Pulmonary artery endothelial cell (primary cell): ENCODE measurements around the gene AKAP5. TPM values are rescaled to one million over a fixed set of nuclear protein-coding genes. Genes with fewer than 3 reads are reported as not detected.

ENCODE experiments used
- DNase-seq: peaks from one replicate; pipeline ENCODE4 v3.0.0-alpha.2; 2011; ENCODE audit warnings: low read depth, low spot score
- total RNA-seq: library from RNA; depleted of rRNA; stranded (reverse); fragments of >200 nt; gene quantifications from 2 replicates; pipeline ENCODE4 v1.2.3, GENCODE V29; 2014

The AKAP5 gene
- total RNA-seq, 1 donor from 2014 or later = 0.53 TPM

DNA sequence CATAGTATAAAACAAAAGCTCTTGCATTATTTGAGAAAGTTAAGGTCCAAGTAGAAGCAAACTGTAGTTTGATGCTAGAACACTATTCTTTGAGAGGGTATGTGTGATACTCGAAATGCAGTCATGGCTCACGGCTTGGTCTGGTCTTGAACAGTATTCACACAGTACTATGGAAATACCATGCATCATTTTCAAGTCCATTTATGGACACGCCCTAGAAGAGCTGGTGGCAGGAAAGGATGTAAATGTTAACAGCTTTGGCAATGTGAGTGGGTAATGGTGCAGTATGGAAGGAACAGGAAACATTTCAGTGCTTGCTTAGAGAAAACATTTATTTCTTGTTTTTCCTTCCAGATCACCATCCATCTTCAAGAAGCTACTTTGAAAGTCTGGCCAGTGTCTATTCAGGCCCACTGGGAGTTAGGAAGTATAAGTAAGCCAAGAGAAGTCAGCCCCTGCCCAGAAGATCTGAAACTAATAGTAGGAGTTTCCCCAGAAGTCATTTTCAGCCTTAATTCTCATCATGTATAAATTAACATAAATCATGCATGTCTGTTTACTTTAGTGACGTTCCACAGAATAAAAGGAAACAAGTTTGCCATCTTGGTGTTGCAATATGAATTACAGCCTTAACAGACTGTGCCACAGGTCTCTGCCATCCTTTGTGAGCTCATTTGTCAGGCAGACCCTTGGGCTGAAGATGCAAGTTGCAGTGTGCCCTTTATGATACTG lies 5.7 kb upstream of the AKAP5 start:
- no peak for DNase-seq

DNA sequence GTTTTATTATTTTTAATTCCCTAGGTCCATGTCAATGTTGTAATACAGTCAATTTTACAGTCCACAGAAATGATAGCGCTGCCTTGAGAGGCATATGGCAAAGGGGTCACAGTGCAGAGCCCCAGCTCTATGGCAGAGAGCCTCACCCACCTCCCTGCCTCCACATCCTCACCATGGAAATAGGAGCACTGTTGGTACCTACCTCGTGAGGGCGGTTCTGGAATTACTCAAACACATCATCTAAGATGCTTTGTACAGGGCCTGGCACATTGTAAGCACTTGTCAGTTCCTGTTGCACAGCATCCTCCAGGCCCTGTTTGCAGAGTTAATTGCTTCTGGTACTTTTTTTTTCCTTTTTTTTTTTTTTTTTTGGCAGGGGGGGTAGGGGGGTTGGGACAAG lies 4.1 kb upstream of the AKAP5 start:
- DNase-seq = no peak

DNA sequence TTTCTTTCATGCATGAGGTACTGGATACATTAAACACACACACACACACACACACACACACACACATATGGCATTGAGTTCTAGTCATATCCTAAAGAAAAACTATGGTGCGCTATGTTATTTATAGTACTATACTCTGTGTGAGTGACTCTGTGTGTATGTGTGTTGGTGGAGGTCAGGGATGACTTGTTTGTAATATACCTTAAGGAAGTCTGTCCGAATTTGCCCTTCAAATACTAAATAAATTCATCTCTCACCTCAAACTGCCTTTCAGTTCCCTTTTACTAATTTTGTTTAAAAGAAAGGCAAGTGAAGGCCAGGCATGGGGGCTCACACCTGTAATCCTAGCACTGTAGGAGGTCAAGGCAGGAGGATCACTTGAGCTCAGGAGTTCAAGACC lies 2.1 kb upstream of the AKAP5 start:
- no peak for DNase-seq

DNA sequence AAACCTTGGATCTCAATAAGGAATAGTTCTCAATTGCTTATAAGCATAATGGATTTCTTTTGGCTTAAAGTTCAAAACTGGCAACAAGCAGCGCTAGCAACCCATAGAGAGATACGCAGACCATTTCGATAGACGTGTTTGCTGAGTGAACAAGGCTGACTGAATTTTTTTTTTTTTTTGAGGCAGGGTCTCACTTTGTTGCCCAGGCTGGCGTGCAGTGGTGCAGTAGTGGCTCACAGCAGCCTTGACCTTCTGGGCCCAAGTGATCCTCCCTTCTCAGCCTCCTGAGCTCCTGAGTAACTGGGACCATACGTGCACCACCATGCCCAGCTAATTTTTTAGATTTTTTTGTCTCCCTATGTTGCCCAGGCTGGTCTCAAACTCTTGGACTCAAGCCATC lies 1.4 kb upstream of the AKAP5 start:
- no peak for DNase-seq

DNA sequence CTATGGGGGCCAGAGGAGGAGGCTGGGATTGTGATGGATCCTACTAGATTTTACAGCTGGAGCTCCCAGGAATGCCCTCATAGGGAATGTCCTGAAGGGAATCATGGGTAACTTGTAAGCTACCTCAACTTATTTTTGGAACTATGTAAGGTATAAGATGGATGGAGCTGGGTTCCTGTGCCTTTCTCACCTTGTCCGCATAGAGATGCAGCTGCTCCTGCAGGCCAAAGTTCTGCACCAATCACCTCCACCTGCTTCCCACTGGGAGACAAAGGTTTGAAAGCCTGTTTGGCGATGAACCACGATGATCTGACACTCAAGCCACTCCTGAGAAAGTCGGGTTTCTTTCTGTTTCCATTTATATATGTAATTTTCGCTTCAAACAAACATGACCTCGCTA lies 648 bp upstream of the AKAP5 start:
- DNase-seq = no peak

DNA sequence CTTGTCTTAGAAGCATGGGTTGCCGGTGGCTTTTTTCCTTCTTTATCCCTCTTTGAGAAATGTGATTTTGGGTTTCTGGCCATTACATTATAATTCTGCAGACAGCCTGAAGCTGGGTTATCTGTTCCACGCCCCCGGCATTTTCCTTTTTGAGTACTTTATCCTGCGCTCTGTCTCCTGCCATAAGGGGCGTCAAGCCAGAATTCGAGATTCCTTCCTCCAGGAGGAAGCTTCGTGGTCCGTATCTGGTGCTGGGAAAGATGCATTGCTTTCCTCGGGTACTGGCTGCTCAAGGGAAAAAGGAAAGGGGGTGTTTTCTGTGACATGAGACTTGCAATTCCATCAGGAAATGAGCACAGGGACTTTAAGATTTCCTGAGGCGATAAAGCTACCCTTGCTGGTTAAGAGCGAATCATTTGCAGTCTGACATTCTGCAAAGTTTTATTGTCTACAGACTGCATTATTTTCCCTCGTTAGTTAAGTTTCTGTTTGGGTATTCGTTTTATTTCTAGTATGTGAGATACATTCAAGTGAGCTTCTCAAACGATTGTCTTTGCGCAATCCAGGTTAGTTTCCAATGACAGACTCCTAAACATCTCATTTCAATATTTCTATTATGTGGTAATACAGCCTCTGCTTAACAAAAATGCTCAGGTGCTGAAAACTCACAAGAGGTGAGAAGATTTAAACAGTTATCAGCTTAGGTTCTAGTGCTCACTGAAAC lies 694 bp downstream of the AKAP5 start:
- DNase-seq = no peak

DNA sequence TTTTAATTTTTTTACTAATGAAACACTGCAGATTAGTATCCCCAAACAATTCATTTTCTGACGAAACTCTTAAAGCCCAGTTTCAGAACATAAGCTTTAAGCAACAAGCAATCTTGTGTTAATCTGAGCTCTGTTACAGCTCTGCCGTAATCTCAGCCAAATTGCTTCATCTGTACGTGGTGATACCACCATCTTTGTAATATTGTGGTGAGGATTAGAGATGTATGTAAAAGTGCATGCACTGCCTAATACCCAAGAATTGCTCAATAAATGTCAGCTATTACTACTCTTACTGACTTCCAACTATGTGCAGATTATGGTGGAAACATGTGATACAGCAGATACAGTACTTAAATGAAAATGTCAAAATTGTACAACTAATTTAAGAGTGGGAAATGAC lies 1.8 kb downstream of the AKAP5 start:
- DNase-seq = no peak

DNA sequence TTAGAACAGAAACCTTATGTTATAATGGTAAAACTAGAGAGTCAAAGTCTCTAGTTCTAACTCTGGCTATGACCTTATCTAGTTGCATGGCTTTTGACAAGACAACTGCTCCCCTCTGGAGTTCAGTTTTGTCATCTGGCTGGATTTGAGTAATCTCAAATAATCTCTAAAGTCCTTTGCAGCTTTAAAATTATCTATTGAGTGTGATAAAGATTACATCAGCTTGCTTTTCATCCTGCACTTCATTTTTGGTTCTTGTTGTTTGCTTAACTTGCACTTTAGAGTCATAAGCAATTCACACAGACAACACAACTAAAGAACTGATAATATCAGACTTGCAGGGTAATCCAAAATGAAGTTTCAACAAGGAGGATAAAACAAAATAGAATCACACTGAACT lies 2.3 kb downstream of the AKAP5 start:
- no peak for DNase-seq

DNA sequence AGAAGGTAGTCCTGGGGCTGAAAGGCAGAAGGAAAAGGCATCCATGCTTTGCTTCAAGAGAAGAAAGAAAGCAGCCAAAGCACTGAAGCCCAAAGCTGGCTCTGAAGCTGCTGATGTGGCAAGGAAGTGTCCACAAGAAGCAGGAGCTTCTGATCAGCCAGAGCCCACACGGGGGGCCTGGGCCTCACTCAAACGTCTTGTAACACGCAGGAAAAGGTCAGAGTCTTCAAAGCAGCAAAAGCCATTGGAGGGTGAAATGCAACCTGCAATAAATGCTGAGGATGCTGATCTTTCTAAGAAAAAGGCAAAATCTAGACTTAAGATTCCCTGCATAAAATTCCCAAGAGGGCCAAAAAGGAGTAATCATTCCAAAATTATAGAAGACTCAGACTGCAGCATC lies 3.2 kb downstream of the AKAP5 start:
- DNase-seq = no peak

DNA sequence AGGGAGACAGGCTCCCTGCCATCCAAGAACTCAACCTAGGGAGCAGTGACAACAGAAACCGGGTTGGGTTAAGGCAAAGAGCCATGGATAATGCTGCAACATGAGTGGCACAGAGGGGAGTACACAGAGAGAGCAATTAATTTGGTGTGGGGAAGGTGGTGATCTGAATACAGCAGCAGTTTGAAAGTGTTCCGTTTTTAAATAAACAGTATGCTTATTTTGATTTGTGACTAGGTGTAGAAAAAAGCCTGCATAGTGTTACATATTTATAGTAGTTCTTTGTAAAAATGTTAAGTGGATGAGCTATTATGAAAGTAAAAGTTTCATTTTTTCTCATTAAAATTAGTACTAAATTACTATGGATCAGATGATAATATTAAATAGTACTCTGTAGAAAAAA lies 8.7 kb downstream of the AKAP5 start:
- no peak for DNase-seq

DNA sequence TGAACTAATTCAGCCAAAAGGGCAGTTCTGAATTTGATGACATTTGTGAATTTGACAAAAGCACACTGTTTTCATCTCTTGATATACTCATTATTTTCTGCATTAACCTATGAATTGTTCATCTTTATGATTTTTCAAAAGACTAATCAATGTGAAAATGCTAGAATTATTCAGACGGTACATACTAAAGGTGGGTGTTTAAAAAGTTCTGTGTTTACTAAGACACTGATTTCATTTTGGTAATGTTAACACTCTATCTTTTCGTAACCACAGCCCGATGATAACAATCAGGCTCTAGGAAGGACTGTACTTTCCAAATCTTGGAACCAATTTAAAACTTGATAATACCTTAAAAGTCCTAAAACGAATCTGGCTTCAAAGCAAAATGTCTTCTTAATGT lies 9.4 kb downstream of the AKAP5 start:
- DNase-seq = no peak

DNA sequence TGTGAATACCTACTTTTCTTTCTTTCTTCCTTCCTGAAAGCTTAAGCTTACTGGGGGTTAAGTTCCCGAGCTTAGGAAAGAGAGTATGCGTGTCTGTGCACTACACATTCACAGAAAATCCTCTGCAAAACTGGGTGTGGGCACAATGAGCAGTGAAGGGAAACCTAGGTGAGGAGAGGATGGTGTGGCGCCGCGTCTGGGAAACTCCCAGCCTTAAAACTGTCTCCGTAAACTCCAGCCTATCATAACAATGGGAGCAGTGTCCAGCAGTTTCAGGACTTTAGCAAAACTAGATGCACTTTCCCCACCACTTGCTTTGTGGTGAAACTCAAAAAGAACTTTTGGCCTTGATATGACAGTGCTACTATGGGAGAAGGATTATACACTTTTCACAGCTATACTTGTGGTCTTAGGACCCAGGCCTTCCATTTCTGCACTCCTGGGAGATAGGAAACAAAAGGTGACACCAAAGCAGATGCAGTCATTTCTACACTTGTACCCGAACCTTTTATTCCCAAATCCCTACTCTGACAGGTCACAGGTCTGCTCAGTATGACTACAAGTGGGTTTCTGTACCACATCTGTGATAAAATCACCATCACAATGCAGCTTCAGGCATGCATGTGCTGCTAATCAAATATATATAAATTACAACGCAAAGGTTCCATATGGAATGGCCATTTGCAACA lies 10.4 kb downstream of the AKAP5 start:
- no peak for DNase-seq

DNA sequence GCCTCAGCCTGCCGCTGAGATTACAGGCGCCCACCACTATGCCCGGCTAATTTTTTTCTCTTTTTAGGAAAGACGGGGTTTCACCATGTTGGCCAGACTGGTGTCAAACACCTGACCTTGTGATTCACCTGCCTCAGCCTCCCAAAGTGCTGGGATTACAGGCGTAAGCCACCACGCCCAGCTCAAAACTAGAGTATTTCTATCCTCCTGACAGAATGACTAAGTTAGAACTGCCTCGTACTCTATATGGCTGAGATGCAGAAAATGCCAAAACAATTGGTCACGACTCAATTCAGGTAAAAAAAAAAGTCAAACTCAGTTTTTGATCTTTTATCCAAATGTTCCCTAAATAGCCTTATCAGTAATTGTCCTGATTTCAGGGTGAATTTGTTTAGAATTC lies 11.1 kb downstream of the AKAP5 start:
- no peak for DNase-seq

DNA sequence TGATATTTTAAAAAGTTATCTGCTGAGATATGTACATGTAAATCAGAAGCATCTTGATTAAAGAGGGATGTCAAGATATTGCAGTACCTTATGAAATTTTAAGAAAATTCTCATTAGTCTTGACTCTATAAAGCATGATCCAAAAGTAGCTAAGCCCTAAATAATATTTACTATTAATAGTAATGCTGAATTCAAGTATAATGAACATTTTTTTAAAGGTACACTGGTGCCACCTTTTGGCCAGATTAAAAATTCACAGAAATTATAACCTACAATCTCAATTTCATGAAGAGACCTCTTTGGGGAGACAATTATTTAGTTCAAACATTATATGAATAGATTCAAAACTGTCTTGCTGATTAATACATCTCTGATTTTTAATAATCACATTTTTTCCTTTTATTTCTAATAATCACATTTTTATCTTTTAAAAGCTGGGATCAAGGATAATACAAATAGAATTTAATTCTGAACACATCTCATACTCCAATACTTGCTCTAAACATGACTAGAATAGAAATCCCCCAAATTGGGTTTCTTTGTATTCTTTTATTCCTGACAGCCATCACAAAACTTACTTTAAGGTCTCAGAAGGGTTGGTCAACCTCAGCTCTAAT lies 13.4 kb downstream of the AKAP5 start:
- DNase-seq = no peak

DNA sequence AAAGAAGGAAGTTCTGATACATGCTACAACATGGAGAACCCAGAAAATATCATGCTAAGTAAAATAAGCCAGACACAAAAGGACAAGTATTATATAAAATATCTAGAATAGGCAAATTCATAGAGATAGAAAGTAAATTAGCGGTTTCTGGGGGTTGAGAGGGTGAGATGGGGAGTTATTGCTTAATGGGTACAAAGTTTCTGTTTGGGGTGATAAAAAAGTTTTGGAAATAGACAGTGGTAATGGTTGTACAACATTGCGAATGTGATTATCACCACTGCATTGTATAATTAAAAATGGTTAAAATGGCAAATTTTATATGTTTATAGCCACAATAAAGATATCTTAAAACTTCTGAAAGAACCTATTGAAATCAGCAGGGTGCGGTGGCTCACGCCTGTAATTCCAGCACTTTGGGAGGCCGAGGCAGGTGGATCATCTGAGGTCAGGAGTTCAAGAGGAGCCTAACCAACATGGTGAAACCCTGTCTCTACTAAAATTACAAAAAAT lies 23.3 kb downstream of the AKAP5 start:
- DNase-seq = no peak

DNA sequence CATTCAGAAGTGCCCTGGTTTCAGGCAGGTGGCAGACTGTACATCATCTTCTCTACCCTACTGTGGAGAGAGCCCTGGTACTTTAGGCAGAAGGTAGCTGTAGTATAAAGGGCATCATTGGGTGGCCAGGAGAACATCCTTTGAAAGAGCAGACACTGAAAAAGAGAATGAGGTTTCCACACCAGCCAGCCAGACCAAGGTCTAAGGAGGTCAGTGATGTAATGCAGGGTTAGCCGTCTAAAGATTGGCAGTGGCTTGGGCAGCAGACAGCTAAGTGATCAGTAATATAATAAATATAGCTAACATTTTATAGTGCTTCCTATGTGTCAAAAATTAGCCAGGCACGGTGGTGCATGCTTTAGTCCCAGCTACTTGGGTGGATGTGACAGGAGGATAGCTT lies 26.3 kb downstream of the AKAP5 start:
- DNase-seq = no peak

DNA sequence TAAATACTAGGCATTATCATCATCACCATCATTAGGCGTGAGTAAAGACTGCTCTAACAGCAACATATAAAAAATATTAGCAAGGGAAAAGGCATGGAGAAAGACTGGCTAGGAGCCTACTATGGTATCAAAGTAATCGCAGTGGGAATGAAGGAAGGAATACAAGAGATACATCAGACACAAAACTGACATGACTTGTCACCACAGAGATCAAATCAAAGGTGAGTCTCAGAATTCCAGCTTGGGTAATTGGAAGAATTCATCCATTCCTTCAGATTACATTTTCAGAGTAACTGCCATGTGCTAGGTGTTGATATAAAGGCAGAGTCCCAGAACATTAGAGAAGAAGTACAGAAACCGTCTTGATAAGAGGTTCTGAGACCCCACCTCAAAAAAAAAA lies 28.2 kb downstream of the AKAP5 start:
- DNase-seq = no peak

DNA sequence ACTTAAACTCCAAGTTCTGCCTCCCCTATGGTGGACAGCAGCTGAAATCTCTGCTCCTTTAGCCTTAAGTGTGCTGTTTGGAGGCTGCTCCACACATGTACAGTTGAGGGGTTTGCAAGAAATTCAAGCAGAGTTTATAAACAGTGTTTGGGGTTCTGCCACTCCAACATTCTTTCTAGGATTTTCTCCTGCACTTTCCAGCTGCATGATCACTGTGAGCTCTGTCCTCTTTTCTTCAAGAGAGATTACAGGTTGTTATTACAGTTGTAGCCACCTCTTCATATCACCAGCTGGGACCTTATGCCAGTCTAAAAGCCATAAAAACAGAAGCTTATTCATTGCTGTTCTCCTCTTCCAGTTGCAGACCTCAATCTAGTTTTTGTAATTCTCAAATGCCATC lies 30.0 kb downstream of the AKAP5 start:
- no peak for DNase-seq

DNA sequence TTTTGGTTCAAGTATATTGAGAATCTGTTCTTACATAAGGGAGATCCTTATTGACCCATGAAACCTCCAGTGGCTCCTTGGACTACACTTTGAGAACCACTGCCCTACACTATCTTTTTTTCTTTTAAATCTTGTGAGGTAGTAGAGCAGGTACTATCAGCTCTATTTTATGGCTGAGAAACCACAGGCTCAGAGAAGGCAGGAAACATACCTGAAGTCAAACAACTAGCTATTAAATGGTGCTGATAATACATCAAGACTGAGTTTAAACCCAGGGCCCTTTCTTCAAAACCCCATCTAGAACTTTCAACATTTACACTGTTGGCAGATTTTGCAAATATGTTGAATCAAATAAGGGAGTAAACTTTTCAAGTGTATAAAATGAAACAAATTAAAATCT lies 31.5 kb downstream of the AKAP5 start:
- DNase-seq = no peak

DNA sequence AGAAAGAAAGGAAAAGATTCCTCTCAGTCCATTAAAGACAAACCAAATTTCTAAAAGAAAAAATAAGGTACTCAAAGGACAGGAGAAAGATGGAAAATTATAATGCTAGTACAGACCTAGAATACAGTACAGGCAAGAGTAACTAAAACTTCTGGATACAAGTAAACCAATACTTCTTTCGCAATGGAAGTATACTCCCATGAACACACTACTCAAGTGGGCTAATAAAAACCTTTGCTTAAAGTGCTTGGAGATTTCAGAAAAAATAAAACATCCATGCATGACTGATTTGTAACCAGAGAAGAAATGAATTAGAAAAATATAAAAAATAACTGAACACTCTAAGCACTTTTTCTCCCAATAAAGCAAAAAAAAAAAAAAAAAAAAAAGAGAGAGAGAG lies 34.8 kb downstream of the AKAP5 start:
- no peak for DNase-seq

DNA sequence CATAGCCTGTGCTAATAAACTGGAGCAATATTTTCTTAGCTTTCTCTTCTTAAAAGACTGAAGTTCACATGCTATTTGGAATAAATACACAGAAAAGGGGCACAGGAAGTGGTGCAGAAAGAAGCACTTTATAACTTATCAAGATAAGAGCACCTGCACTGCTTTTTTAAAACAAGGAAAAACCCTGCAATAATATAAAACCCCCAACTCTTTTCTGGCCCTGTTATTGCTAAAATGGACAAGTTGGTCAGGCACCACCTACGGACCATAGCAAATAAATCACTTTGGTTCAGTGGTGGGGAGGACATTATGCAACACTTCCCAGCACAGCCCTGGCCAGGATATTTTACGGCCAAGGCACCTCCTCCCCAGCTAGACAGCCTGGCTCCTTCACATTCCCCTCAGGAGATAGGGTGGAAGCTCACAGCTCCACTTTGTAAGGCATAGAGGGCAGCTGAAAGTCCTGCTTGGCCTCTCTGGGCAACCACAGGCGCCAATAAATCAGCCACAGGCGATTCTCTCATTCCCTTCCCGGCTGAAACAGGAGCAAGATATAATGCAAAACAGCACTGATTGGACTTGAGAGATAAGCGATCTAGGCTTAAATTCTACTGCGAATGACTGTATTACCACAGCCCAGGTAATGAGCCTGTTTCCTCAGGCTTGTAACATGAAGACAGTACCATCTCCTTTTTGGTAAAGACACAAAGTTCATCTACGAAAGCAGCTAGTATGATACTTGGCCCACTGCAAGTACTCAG lies 36.3 kb downstream of the AKAP5 start:
- no peak for DNase-seq
